Activated CD4-positive, alpha-beta T cell treated with anti-CD3 and anti-CD28 coated beads, Interleukin-2, amount 50 U/mL, for 4 hours (primary cell): Measurements from ENCODE around the gene GRIK4.

Experiments
- DNase-seq, 2 experiments: peaks; one replicate each; pipeline ENCODE4 v3.0.0-alpha.2; 2020

GRIK4 gene

GRCh38 chr11:120645639-120646038, 134.1 kb downstream of the GRIK4 start:
- no peak for DNase-seq

- no peak for DNase-seq
Observed at GRCh38 chr11:120646206-120646605, 134.7 kb downstream of the GRIK4 start.

GRCh38 chr11:120647681-120648080, 136.1 kb downstream of the GRIK4 start:
- no peak for DNase-seq

- DNase-seq = no peak
Observed at GRCh38 chr11:120648771-120649170, 137.2 kb downstream of the GRIK4 start.

- no peak for DNase-seq
Observed at GRCh38 chr11:120649316-120649715, 137.8 kb downstream of the GRIK4 start.

- no peak for DNase-seq
Observed at GRCh38 chr11:120651396-120651795, 139.8 kb downstream of the GRIK4 start.

GRCh38 chr11:120651836-120652235, 140.3 kb downstream of the GRIK4 start:
- DNase-seq = no peak

GRCh38 chr11:120652705-120653335, 141.3 kb downstream of the GRIK4 start:
- no peak for DNase-seq

GRCh38 chr11:120655589-120655988, 144.0 kb downstream of the GRIK4 start:
- DNase-seq = no peak

- no peak for DNase-seq
Observed at GRCh38 chr11:120657306-120658070, 145.9 kb downstream of the GRIK4 start.

- no peak for DNase-seq
Observed at GRCh38 chr11:120658071-120658423, 146.5 kb downstream of the GRIK4 start.

GRCh38 chr11:120659076-120659475, 147.5 kb downstream of the GRIK4 start:
- DNase-seq = no peak

GRCh38 chr11:120660024-120660565, 148.5 kb downstream of the GRIK4 start:
- DNase-seq = peak in 1 of 2 experiments; percentile 2

GRCh38 chr11:120662071-120662676, 150.6 kb downstream of the GRIK4 start:
- DNase-seq = no peak

GRCh38 chr11:120663142-120663541, 151.6 kb downstream of the GRIK4 start:
- no peak for DNase-seq

GRCh38 chr11:120666121-120666639, 154.6 kb downstream of the GRIK4 start:
- DNase-seq = no peak

- no peak for DNase-seq
Observed at GRCh38 chr11:120667281-120667680, 155.7 kb downstream of the GRIK4 start.

- no peak for DNase-seq
Observed at GRCh38 chr11:120667934-120668333, 156.4 kb downstream of the GRIK4 start.

- DNase-seq = no peak
Observed at GRCh38 chr11:120668537-120668936, 157.0 kb downstream of the GRIK4 start.

- no peak for DNase-seq
Observed at GRCh38 chr11:120674542-120674941, 163.0 kb downstream of the GRIK4 start.

- DNase-seq = no peak
Observed at GRCh38 chr11:120675171-120675570, 163.6 kb downstream of the GRIK4 start.

- no peak for DNase-seq
Observed at GRCh38 chr11:120676991-120677390, 165.4 kb downstream of the GRIK4 start.

GRCh38 chr11:120680322-120680721, 168.8 kb downstream of the GRIK4 start:
- DNase-seq = no peak
